DMS 273 (cell line): ENCODE data around the gene COPG1.

Experiments used
- DNase-seq: peaks from one replicate; lab custom pipeline; 2025; ENCODE audit not compliant: unreplicated experiment; lab: John Stamatoyannopoulos, UW

COPG1 gene

GRCh38 chr3:129312671-129313414 lies 63.4 kb downstream of the COPG1 start:
- DNase-seq: peak; percentile 50

DNA sequence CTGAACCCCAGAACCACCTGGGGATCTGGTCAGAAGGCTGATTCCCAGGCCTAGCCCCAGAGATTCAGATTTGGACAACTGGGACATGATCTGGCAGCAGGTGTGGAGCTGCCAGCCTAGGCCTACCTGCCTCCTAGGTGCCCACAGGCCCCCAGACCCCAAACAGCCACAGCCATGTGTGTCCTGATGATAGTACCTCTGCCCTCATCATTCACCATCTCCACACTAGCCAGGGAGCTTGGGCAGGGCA lies 63.9 kb downstream of the COPG1 start:
- DNase-seq: no peak

GRCh38 chr3:129313665-129314385 lies 64.4 kb downstream of the COPG1 start:
- DNase-seq: peak; percentile 62

DNA sequence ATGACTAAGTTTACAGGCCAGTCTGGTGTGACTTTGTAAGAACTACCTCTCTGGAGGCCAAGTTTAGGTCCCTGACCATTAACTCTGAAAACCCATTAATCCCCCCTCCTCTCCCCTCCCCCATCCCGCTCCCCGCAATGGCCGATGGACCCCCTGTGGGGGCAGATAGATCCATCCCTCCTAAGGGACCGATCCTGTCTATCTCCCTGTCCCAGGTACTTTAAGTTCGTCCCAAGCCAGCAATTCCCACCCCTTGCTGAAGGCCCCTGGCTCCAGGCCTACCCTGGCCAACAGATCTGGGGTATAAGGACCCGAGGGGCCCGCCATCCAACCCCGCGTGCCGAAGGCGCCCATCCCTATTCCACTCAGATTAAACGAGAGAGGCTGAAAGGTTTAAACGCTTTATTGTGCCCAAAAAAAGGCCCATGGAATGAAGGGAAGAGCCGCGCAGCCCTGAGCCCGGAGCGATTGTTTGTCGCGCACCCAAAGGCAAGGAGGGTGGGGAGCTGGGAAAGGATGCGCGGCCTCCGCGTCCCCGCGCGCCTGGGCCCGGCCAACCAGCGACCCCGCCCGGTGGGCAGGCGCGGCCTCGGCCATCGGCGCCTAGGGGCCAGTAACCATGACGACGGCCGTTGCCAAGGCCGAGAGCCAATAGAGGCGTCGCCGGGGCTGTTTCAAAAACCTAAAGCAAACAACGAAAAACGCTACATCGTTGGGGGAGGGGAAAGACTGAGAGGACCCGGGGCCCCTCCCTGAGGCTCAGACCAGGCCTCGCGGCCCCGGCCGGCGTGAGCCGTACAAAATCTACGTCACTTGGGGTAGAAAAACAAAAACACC lies 65.2 kb downstream of the COPG1 start:
- DNase-seq: peak; percentile 98

DNA sequence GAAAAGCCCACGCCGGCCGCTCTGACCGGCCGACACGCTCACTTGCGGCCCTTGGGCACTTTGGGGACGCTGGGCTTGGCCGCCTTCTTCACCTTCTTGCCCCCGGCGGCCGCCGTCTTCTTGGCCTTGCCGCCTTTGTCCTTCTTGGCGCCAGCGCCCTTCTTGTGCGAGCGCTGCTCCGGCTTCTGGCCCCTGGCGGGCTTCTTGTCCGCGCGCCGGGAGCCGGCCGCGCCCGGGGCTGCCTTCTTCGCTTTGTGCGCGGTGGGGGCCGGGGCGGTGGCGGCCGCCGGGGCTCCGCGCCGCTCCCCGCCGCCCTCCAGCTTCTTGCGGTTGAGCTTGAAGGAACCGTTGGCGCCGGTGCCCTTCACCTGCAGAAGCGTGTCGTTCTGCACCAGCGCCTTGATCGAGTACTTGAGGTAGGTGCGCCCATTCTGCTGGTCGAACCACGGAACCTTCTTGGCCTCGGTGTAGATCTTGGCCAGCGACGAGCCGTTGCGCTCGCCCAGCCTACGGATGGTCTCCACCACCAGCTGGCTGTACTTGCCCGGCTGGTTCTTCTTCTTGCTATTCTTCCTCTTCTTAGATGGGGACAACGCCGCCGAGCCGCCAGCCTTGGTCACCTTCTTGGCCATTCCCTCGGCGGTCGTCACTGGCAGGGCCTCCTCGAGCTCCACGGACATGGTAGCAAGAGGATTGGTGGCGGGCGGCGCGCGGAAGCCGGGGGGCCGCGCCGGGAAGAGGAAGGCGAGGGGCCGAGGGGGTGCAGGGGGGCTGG lies 66.0 kb downstream of the COPG1 start:
- peak; percentile 82 for DNase-seq

GRCh38 chr3:129315998-129316247 lies 66.5 kb downstream of the COPG1 start:
- DNase-seq: no peak

- DNase-seq: peak; percentile 96
These were observed 67.0 kb downstream of the COPG1 start for GRCh38 chr3:129316248-129317013.

GRCh38 chr3:129317014-129317771 lies 67.8 kb downstream of the COPG1 start:
- DNase-seq: no peak

DNA sequence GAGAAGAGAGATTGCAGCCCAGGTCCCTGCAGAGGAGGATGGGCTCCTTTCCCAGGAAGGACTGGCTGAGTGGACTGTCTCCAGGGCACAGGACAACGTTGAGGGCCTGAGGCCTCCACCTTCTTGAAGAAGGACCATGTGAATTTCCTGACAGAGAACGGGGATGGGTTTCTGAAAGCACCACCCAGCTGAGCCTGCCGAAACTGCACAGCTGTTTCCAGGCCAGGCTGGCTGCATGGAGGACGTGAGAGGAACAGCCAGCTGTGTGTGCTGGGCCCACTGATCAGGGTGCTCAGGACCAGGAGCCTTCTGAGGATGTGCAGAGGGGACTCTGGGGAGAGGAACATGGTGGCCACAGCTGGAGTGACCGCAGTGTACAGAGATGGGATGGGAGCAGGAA lies 68.4 kb downstream of the COPG1 start:
- DNase-seq: peak; percentile 37

DNA sequence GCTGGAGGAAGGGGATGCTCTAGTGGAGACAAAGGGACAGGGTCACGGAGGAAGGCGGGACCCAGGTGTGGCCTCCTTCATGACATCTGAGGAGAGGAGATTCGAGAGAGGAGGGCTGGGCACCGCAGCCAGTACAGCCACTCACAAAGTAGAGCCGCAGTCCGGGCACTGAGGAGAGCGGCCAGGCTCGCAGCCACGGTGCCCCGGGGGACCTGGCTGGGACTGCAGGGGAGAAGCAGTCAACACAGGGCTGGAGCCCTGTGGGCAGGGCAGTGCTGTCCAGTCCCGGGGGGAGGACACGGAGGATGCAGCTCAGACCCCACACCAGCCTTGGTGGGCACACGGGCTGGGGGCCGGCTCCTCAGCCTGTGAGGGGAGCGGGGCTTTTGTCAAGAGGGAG lies 69.5 kb downstream of the COPG1 start:
- no peak for DNase-seq

DNA sequence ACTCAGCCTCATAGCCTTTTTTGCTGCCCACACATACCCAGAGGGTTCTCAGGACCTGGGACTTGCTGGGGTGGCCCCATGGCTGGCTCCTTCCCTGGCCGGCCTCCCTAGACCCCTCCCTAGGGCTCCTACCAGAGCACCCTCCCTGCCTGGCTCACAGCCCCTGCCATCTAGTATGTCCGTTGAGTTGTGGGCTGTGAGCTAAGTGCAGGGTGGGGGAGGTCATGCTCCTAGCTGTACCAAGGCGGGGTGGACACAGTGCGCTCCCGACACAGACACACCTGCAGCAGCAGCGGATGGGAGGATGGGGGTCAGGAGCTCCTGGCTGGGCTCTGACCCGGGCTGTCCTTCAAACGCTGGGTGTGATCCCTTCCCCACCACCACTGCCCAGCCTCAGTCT lies 70.9 kb downstream of the COPG1 start:
- DNase-seq: no peak

DNA sequence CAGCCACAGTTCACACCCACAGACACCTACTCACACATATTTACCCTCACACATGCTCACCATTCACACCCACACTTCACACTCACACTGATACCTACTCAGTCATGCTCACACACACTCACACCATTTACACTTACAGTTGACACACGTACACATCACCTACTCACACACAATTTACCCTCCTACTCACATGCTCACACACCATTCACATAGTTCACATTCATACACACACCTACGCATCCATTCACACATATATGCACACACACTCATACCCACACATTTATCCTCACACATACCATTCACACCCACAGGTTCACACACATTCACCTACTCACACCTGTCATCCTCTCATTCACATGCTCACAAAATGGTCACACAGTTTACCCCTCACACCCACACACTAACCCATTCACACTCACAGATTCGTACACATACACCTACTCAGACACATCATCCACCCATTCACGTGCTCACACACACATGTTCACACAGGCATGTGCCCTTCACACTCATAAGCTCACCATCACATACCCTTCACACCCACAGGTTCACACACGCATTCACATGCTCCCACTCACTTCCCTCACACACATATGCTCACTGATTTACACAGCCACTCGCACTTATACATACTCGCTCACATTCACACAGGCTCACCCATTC lies 71.5 kb downstream of the COPG1 start:
- no peak for DNase-seq

GRCh38 chr3:129321887-129322286 lies 72.5 kb downstream of the COPG1 start:
- DNase-seq: no peak

GRCh38 chr3:129323651-129324294 lies 74.4 kb downstream of the COPG1 start:
- DNase-seq: no peak

- no peak for DNase-seq
These were observed 75.4 kb downstream of the COPG1 start for GRCh38 chr3:129324855-129325254.

GRCh38 chr3:129325383-129325782 lies 76.0 kb downstream of the COPG1 start:
- DNase-seq: no peak

- no peak for DNase-seq
These were observed 76.7 kb downstream of the COPG1 start for GRCh38 chr3:129326138-129326537.

GRCh38 chr3:129326595-129326994 lies 77.2 kb downstream of the COPG1 start:
- DNase-seq: no peak
